Mucosa of stomach (tissue), 1 donor: ENCODE measurements around the gene KIRREL1.
A peak's percentile ranks its signal among the peaks of the same experiment; 100 is the strongest.

ENCODE experiments used
- H3K27me3 ChIP-seq: one replicate; pipeline ENCODE4 v1.7.0; 2013; ENCODE audit warnings: mild to moderate bottlenecking, low read length; ENCODE audit not compliant: control insufficient read depth, insufficient read depth
- H3K36me3 ChIP-seq: one replicate; pipeline ENCODE4 v1.7.0; 2013; ENCODE audit warnings: low read length; ENCODE audit not compliant: control insufficient read depth, insufficient read depth
- H3K4me1 ChIP-seq: one replicate; pipeline ENCODE4 v1.7.0; 2013; ENCODE audit warnings: mild to moderate bottlenecking, low read length; ENCODE audit not compliant: control insufficient read depth, insufficient read depth
- H3K4me3 ChIP-seq: one replicate; pipeline ENCODE4 v1.7.0; 2013; ENCODE audit warnings: low read length
- H3K9ac ChIP-seq: one replicate; pipeline ENCODE4 v1.7.0; 2013; ENCODE audit warnings: mild to moderate bottlenecking, low read length, moderate library complexity
- H3K9me3 ChIP-seq: one replicate; pipeline ENCODE4 v1.7.0; 2013; ENCODE audit warnings: mild to moderate bottlenecking, low read length, moderate library complexity; ENCODE audit not compliant: control insufficient read depth
- donor health status: Pancreatic carcinoma.

The KIRREL1 gene

DNA sequence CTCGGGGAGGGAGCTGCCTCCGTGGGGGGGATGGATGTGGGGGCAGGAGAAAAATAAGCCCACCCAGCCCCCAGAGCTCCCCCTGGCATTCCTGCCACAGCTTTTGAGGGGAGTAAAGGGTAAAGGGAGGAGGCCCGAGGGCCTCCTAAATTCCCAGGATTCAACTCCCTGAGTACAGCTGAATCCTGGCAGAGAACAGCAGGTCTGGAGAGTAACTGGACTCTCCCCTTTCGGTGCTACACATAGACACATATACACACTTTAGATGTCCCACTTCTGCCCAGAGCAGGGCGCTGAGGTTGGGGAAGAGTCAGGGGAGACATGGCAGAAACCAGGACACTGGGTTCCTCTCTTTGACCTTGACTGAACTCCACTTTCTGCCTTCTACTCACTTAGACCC, 3.0 kb downstream of the KIRREL1 start:
- H3K4me1 ChIP-seq = no peaks in the 10 kb centered on the region
- H3K4me3 ChIP-seq = no peak overlapping the region
- H3K9ac ChIP-seq = no peak overlapping the region

DNA sequence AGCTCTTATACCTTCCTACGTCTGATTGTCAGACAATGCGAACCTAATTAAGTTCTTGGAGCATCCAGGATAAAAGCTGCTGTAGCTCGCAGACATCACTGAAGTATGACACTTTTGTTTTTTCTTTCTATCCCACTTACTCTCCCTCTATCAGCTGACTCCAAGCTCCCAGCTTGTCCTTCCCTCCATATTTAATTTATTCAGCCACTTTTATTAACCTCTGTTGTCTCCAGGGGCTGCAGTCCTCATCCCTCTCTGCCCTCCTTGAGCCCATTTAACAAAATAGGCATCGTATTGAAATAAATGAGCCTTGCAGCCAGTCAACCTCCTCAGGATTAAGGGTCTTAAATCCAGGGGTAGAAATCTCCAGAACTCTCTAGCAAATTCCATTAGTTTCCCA, 7.1 kb downstream of the KIRREL1 start:
- H3K4me1 ChIP-seq = no peaks in the 10 kb centered on the region
- H3K27me3 ChIP-seq = peaks cover 3% of the 10 kb centered on the region
- no peak overlapping the region for H3K4me3 ChIP-seq
- no peaks in the 10 kb centered on the region for H3K9me3 ChIP-seq
- no peak overlapping the region for H3K9ac ChIP-seq
- H3K36me3 ChIP-seq = no peaks in the 10 kb centered on the region

More for the DNA sequence above, 3.0 kb downstream of the KIRREL1 start:
- Histone ChIP-seq H3K9me3 (no peaks in the 10 kb centered on the region), H3K27me3 (peaks cover 25% of the 10 kb centered on the region), H3K36me3 (no peaks in the 10 kb centered on the region)

DNA sequence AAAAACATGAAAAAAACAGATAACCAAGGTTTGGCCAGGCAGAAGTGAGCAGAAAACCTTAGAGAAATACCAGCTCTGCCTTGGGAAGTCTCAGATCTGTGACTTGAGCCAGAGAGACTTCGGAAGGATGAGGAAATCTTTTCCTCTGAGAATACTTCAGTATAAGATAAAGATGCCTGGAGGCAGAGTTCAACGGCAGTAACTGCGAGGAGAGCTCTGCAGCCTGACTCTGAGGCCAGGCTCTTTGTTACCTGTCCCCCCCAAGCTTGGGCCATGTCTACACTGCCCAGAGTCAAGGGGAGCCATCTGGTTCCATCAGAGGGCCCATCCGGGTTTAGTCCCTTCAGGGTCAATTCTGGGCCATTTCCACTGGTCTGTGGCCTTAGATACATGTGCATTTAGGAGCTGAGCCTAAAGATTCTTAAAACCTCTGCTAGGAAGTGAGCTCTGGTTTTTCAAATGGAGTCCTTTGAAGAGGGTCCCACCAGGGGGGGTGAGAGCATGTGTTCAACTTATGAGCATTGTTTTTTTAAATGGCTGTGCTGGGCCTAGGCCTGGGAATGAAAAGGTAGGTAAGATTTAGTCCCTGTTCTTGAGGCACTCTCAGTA, 8.7 kb downstream of the KIRREL1 start:
- no peaks in the 10 kb centered on the region for H3K9me3 ChIP-seq
- H3K36me3 ChIP-seq = no peaks in the 10 kb centered on the region
- no peak overlapping the region for H3K4me3 ChIP-seq
- H3K4me1 ChIP-seq = no peaks in the 10 kb centered on the region
- no peak overlapping the region for H3K9ac ChIP-seq
- no peaks in the 10 kb centered on the region for H3K27me3 ChIP-seq

DNA sequence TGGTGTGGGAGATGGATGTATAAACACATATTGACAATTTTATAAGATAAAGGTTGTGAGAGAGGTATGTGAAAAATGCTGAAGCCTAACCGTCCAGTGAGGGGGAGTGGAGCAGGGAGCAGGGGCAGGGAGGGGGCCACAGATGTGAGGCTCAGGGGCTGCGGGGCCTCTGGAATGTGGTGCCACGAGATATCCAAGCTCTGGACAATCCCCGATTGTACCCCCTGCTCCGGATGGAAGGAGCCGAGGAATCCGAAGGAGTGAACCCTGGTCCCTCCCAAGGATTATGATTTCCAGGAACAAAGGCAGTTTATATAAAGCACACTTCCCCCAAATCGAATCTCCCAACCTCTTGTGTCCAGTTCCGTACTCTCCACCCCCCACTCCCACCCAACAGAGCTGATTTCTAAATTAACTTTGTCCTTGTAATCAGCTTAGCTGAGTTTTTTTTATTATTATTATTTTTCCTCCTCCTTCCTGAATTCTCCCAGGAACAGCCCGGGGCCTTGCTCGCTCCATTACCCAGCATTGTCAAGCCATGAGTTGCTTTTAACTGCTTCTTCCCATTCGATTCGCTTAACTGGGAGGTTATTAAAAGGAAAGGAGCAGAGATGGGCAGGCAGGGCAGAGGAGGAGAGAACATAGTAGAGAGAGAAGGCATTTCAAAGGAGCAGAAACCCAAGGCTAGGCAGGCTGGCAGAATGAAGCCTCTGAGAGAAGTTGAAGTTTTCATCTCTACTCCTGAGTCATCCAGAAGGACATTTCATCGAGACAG, 9.4 kb downstream of the KIRREL1 start:
- no peak overlapping the region for H3K4me3 ChIP-seq
- no peaks in the 10 kb centered on the region for H3K36me3 ChIP-seq
- H3K9ac ChIP-seq = no peak overlapping the region

DNA sequence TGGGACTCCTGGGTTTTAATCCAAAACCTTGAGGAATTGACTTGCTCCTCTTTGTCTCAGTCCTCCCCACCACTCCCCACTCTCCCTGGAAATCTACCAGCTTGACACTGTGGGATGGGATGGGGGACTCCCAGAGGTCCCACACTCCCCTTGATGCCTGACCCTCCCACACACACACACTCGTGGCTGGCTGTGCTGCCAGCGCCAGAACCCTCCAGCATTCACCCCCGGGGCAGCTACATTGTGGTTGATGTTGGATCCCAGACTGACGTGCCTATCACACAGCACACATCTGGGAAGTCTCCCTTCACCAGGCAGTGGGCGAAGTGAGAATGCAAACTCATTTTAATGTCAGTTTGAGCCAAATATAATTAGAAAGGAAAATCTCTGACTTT, 10.0 kb downstream of the KIRREL1 start:
- peaks cover 5% of the 10 kb centered on the region for H3K4me1 ChIP-seq
- H3K4me3 ChIP-seq = no peak overlapping the region
- no peak overlapping the region for H3K9ac ChIP-seq

More for the DNA sequence above, 9.4 kb downstream of the KIRREL1 start:
- no peaks in the 10 kb centered on the region for H3K9me3 ChIP-seq
- H3K4me1 ChIP-seq = no peaks in the 10 kb centered on the region
- no peaks in the 10 kb centered on the region for H3K27me3 ChIP-seq

DNA sequence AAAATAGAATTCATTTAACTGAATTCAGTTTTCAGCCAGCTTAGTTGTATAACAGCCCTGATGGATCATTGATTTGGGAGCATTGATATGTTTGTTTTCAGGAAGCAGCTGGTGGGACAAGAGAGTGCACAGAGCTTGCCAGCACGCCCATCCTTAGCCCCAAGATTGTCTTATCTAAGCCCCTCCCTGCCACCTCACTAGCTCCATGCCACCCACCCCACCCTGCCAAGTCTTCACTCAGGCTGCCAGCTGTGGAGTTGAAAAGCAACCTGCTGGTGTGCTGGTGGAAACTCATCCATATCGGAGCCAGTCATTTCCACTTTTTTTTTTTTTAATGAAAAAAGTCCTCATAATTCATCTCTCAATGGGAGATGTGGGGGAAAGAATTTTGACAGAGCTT, 11.8 kb downstream of the KIRREL1 start:
- Histone ChIP-seq H3K36me3 (no peaks in the 10 kb centered on the region), H3K4me1 (peaks cover 5% of the 10 kb centered on the region), H3K27me3 (no peaks in the 10 kb centered on the region), H3K4me3 (no peak overlapping the region), H3K9me3 (no peaks in the 10 kb centered on the region), H3K9ac (no peak overlapping the region)

More for the DNA sequence above, 10.0 kb downstream of the KIRREL1 start:
- Histone ChIP-seq H3K36me3 (no peaks in the 10 kb centered on the region), H3K9me3 (no peaks in the 10 kb centered on the region), H3K27me3 (no peaks in the 10 kb centered on the region)

DNA sequence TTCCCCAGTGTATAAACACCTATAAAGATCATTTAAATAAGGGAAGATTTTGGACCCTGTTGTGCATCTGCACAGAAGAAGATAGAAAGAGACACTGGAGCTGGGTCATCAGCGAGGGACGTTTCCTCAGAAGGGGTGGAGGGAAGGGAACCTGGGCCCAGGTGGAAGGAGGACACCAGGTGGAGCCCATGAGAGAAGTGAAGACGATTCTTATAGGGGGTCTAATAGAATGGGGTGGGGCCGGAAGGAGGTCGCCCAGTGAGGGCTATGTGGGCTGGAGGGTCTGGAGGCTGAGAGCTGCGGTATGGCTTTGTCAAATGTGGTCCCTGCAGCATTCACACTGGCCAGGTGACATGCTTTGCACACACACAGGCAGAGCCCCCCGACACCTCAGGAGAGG, 13.7 kb downstream of the KIRREL1 start:
- H3K4me3 ChIP-seq = no peak overlapping the region
- no peaks in the 10 kb centered on the region for H3K27me3 ChIP-seq
- H3K36me3 ChIP-seq = no peaks in the 10 kb centered on the region
- H3K9ac ChIP-seq = no peak overlapping the region
- peaks cover 13% of the 10 kb centered on the region for H3K4me1 ChIP-seq
- no peaks in the 10 kb centered on the region for H3K9me3 ChIP-seq

DNA sequence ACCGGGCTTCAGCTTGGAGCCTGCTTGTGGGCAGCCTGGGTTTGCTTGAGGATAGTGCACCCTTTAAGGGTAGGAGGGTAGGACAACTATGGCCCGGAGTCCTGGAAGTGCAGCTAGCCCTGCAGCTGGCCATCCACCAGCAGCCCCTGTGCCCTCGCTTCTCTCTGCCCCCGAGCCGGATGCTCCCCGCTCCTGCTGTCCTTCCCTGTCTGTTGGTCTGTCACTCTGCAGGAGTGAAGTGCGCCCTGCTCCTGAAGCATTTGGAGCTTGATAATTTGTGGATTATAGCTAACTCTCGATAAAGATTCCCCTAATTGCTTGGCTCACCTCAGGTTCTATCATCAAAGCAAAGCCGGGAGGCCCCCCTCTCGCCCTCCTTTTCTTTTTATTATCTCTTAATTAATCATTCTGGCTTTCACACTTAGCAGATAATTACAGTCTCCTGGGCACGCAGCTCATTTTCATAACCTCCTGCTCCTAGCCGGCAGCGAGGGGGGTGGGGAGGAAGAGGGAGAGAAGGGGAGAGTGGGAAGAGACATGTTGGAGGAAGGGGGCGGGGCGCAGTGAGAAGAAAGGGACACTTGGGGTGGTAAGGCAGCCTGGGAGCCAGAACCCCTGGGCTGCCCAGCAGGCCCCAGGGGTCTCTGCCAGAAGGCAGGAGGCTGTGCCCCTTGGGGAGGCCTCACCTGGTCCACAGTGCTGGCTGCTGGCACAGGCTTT, 14.4 kb downstream of the KIRREL1 start:
- Histone ChIP-seq H3K4me1 (peaks cover 13% of the 10 kb centered on the region), H3K9ac (no peak overlapping the region), H3K4me3 (no peak overlapping the region), H3K27me3 (no peaks in the 10 kb centered on the region), H3K36me3 (no peaks in the 10 kb centered on the region), H3K9me3 (no peaks in the 10 kb centered on the region)

DNA sequence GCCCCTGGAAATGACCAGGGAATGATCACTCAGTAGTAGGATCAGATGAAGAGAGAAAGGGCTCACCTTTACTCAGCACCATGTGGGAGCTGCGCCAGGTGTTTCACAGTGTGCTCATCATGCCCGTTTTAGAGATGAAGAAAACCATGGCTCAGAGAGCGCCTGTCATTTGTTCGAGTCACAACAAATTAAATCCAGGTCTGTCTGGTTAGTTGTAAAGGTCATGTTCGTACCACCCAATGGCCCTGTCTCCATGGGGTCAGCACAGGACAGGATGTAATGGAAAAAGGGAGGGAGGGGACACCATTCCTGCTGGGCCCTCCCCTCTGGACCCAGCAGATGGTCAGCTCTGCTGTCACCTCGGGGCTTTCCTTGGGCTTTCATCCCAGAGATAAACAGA, 15.2 kb downstream of the KIRREL1 start:
- Histone ChIP-seq H3K36me3 (no peaks in the 10 kb centered on the region), H3K9me3 (no peaks in the 10 kb centered on the region), H3K27me3 (no peaks in the 10 kb centered on the region), H3K9ac (no peak overlapping the region), H3K4me3 (no peak overlapping the region), H3K4me1 (peaks cover 13% of the 10 kb centered on the region)

DNA sequence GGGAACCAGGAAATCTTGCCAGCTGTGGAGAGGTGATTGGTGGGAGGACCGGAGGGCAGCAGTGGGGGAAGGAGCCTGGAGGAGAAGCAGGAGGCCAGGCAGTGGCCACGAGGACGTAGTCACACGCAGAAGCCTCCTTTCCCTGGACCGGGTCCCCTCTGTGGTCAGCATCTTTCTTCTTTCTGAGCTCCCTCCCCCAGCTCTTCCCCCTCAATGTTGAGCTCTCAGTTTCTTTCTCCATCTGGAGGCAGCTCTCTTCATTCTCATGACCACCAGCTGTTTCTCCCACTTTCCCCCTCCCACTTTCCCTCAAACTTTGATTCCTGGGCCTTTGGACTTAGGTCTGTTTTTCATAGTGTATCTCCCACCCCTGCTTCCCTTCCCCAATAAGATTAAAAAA, 18.3 kb downstream of the KIRREL1 start:
- no peaks in the 10 kb centered on the region for H3K27me3 ChIP-seq
- peaks cover 13% of the 10 kb centered on the region for H3K4me1 ChIP-seq
- H3K9ac ChIP-seq = peak overlapping the region; percentile 48
- H3K9me3 ChIP-seq = no peaks in the 10 kb centered on the region
- no peaks in the 10 kb centered on the region for H3K36me3 ChIP-seq
- no peak overlapping the region for H3K4me3 ChIP-seq

DNA sequence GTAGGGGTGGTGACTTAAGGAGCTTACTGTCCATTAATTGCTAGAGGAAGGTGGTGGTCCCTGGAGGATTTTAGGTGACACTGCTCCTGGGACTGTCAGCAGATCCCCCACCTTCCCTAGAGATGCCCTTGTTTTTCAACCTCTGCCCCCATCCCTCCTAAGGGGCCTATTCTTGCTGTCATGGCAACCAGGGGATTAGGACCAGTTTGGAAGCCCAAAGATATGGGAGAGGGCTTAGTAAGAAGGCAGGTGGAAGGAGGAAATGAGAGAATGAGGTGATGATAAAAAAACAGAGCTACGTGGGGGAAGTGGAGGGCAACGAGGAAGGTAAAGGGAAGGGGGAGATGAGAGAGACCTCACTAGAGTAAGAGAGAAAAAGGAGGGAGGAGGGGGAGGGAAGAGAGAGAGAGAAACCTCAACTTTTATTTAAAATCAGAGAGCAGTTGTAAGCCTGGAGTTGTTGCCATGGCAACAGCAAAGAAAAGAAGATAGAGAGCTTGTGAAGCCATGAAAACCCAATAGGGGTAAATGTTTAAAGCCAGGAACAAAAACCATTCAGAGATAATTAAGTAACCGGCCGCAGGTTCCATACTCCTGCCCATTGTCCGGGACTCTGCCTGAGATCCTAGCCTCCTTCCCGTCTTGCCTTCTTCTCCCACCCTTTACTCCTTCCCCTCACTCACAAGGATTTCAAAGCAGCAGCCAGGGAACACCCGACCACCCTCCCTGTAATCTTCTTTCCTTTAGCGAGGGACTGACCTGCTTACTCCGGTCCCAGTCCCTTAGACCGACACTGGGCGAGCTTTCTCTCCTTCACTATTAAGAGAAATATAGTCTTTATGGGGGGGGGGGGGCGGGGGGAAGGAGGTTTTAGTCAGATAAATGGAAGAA, 20.6 kb downstream of the KIRREL1 start:
- H3K9ac ChIP-seq = no peak overlapping the region

More for the DNA sequence above, 20.6 kb downstream of the KIRREL1 start:
- H3K27me3 ChIP-seq = no peaks in the 10 kb centered on the region
- H3K4me1 ChIP-seq = peaks cover 8% of the 10 kb centered on the region
- H3K9me3 ChIP-seq = no peaks in the 10 kb centered on the region
- H3K4me3 ChIP-seq = no peak overlapping the region
- no peaks in the 10 kb centered on the region for H3K36me3 ChIP-seq
